Measurements from ENCODE around the gene ZNF280B.
"Not testable (repeated sequence)": the region's sequence is repeated elsewhere in the genome, so short reads cannot be mapped to it uniquely, and the experiment has no call there.

ZNF280B gene

GRCh38 chr22:22534604-22535415 is 26.3 kb upstream of the ZNF280B start:
- DNase-seq (ENCODE audit: low read depth): no peak

- DNase-seq (ENCODE audit: low read depth): no peak
Measured at GRCh38 chr22:22533863-22534262, 25.3 kb upstream of the ZNF280B start.

- DNase-seq (ENCODE audit: low read depth): no peak
Measured at GRCh38 chr22:22533417-22533816, 24.9 kb upstream of the ZNF280B start.

DNA sequence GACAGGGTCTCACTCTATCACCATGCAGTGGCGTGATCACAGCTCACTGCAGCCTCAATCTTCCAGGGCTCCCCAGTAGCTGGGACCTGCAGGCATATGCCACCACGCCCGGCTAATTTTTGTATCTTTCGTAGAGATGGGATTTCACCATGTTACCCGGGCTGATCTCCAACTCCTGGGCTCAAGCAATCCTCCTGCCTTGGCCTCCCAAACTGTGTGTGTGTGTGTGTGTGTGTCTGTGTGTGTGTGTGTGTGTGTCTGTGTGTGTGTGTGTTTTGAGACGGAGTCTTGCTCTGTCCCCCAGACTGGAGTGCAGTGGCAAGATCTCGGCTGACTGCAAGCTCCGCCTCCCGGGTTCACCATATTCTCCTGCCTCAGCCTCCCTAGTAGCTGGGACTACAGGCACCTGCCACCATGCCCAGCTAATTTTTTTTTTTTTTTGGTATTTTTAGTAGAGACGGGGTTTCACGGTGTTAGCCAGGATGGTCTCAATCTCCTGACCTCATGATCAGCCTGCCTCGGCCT is 24.1 kb upstream of the ZNF280B start:
- DNase-seq (ENCODE audit: low read depth): not testable (repeated sequence)

DNA sequence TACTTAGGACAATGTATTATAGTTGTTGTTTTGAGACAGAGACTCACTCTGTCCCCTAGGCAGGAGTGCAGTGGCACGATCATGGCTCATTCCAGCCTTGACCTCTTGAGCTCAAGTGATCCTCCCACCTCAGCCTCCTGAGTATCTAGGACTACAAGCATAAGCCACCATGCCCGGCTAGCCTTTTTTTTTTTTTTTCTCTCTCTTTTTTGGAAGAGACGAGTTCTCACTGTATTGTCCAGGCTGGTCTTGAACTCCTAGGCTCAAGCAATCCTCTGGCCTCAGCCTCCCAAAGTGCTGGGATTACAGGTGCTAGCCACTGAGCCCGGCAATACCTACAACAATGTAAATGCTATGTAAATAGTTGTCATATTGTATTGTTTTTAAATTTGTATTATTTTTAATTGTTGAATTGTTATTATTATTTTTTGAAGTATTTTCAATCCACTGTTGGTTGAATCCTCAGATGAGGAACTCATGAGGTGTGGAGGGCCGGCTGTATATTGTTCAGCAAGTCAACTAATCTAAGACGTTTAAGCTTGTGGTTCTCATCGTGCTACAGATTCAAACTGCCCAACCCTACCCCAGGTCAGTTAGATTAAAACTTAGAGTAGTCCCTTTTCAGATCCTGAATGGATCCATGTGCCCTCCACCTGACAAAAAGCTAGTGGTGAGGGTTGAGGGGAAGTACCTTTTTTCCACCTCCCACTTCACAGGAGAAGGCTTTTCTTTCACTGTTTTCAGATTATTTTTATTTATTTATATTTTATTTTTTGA is 23.4 kb upstream of the ZNF280B start:
- DNase-seq (ENCODE audit: low read depth): no peak

DNA sequence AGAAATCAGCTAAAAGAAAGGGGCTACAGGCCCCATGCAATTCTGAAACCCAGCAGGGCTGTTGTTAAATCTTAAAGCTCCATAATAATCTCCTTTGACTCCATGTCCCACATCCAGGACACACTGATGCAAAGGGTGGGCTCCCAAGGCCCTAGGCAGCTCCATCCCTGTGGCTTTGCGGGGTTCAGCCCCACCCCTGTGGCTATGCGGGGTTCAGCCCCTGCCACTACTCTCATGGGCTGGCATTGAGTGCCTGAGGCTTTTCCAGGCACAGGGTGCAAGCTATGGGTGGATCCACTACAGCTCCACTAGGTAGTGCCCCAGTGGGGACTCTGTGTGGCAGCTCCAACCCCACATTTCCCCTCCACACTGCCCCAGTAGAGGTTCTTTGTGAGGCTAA is 20.2 kb upstream of the ZNF280B start:
- no peak for DNase-seq (ENCODE audit: low read depth)

DNA sequence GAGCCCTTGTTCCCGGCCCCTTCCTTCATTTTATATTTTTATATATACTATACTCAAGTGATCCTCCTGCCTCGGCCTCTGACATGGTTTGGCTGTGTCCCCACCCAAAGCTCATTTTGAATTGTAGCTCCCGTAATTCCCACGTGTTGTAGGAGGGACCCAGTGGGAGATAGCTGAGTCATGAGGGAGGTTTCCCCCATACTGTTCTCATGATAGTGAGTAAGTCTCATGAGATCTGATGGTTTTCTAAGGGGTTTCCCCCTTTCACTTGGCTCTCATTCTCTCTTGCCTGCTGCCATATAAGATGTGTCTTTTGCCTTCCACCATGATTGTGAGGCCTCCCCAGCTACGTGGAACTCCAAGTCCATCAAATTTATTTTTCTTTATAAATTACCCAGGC is 18.8 kb upstream of the ZNF280B start:
- DNase-seq (ENCODE audit: low read depth): no peak

DNA sequence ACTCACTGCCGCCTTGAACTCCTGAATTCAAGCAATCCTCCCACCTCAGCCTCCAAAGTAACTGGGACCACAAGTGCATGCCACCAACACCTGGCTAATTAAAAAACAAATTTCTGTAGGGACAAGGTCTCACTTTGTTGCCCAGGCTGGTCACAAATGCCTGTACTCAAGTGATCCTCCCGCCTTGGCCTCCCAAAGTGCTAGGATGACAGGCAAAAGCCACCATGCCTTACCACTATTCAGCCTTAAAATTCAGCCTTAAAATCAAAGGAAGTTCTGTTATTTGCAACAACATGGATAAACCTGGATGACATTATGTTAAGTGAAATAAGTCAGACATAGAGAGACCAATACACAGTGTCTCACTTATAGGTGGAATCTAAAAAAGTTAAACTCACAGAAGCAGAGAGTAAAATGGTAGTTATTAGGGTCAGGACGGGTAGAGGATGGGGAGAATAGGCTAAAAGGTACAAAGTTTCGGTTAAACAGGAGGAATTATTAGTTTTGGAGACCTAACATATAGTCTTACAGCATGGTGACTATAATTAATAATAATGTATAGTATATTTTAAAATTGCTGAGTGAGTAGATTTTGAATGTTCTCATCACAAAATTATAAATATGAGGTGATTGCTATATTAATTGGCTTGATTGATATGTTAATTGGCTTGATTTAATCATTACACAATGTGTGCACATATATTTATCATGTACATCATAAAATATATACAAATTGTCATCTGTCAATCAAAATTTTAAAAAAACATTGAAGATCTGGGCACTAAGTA is 17.8 kb upstream of the ZNF280B start:
- no peak for DNase-seq (ENCODE audit: low read depth)

DNA sequence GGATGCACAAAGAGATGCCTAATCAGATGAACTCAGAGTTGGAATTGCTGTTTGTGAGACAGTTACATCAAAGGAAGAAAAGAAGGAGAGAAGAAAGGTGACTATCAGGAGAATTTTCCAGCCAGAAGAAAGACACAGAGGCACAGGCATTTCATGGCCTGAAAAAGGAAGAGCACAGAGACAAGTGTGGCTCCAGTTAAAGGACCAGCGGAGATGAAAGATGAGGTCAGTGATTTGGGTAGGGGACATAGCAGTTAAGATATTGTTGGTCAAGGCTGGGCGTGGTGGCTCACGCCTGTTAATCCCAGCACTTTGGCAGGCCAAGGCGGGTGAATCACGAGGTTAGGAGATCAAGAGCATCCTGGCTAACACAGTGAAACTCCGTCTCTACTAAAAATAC is 15.0 kb upstream of the ZNF280B start:
- DNase-seq (ENCODE audit: low read depth): no peak

- DNase-seq (ENCODE audit: low read depth): no peak
Measured at GRCh38 chr22:22521631-22522030, 13.1 kb upstream of the ZNF280B start.

DNA sequence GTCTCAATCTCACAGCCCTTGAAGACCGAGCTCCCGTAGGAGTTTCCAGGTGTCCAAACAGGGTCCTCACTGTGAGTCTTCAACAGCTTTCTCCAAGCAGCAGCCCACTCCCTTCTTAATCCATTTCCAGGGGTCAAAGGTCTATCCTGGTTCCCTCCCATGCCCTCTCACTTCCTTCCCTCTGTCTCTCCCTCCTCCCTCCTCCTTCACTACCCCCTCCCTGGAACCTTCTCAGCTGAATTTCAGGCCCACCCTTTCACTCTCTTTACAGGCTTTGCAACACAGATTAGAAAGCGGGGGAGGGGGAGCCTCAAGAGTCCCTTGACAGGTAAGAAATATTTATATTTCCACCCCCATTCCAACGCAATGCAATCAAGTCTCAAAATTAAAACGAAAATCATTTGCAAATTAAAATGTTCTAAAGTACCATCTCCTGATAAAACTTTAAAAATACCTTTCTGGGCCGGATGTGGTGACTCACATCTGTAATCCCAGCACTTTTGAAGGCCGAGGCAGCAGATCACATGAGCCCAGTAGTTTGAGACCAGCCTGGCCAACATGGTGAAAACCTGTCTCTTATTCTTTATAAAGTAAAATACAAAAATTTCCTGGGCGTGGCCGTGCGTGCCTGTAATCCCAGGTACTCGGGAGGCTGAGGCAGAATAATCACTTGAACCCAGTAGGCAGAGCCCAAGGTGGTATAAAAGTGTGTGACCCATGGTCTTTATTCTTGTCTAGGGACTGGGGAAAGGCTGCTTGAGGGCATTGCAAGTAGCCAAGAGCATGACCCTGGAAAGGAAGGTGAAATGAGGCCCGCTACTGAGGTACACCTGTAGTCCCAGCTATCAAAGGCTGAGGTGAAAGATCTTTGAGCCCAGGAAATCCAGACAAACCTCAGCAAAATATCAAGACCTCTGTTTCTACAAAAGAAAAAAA is 12.4 kb upstream of the ZNF280B start:
- no peak for DNase-seq (ENCODE audit: low read depth)

- no peak for DNase-seq (ENCODE audit: low read depth)
Measured at GRCh38 chr22:22520020-22520656, 11.6 kb upstream of the ZNF280B start, which contains the start of gene ZNF280A. Gene ZNF280A (minus strand): TSS chr22:22520270. CDS start chr22:22515630, 4,640 bp downstream.

- DNase-seq (ENCODE audit: low read depth): no peak
Measured at GRCh38 chr22:22519591-22519990, 11.0 kb upstream of the ZNF280B start.

DNA sequence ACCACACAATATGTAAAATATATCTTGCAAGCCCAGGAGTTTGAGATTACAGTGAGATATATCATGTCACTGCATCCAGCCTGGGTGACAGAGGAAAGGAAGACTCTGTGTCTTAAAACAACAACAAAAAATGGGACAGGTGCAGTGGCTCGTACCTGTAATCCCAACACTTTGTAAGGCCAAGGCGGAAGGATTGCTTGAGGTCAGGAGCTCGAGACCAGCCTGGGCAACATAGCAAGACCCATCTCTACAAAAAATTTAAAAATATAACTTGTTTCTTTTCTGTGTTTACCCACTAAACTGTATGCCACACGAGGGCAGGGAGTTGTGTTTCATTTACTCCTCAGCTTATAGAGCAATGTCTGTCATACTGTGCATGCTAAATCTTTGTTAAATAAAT is 8.4 kb upstream of the ZNF280B start:
- DNase-seq (ENCODE audit: low read depth): no peak

- DNase-seq (ENCODE audit: low read depth): no peak
Measured at GRCh38 chr22:22515890-22516289, 7.3 kb upstream of the ZNF280B start.

GRCh38 chr22:22514431-22514830 is 5.9 kb upstream of the ZNF280B start:
- DNase-seq (ENCODE audit: low read depth): not testable (repeated sequence)

DNA sequence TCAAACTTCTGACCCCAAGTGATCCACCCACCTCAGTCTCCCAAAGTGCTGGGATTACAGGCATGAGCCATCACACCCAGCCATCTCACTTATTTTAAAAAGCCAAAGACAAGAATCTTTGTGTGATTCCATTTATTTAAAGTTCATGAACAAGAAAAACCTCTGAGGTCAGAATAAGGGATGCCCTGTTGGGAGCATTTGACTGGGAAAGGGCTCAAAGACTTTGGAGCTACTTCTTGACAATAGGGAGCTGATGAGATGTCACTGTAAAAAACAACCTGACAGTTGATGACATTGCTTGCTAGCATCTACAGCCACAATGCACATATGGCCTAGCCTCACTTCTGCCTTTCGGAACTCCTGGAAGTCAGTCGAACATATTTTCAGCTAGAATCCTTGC is 5.1 kb upstream of the ZNF280B start:
- no peak for DNase-seq (ENCODE audit: low read depth)

GRCh38 chr22:22512951-22513350 is 4.4 kb upstream of the ZNF280B start:
- no peak for DNase-seq (ENCODE audit: low read depth)

GRCh38 chr22:22510833-22511232 is 2.3 kb upstream of the ZNF280B start:
- not testable (repeated sequence) for DNase-seq (ENCODE audit: low read depth)

- DNase-seq (ENCODE audit: low read depth): not testable (repeated sequence)
Measured at GRCh38 chr22:22509912-22510311, 1.4 kb upstream of the ZNF280B start.
